HuH-7 (cell line): Measurements from ENCODE around the gene RNF41.
"Not testable (repeated sequence)": the region's sequence is repeated elsewhere in the genome, so short reads cannot be mapped to it uniquely, and the experiment has no call there.

Source experiments
- DNase-seq: peaks from one replicate; pipeline ENCODE4 v3.0.0; 2011; ENCODE audit warnings: low spot score

Gene RNF41

GRCh38 chr12:56208006-56208405, 13.7 kb downstream of the RNF41 start:
- no peak for DNase-seq

GRCh38 chr12:56206452-56207166, 15.1 kb downstream of the RNF41 start:
- DNase-seq = peak; percentile 78

- no peak for DNase-seq
Measured at GRCh38 chr12:56205445-56205844, 16.3 kb downstream of the RNF41 start.

- no peak for DNase-seq
Measured at GRCh38 chr12:56204275-56204674, 17.4 kb downstream of the RNF41 start.

GRCh38 chr12:56202838-56203237, 18.9 kb downstream of the RNF41 start:
- no peak for DNase-seq

- no peak for DNase-seq
Measured at GRCh38 chr12:56202366-56202765, 19.4 kb downstream of the RNF41 start.

- no peak for DNase-seq
Measured at GRCh38 chr12:56198836-56199235, 22.9 kb downstream of the RNF41 start.

- DNase-seq = no peak
Measured at GRCh38 chr12:56197921-56198635, 23.6 kb downstream of the RNF41 start.

- DNase-seq = not testable (repeated sequence)
Measured at GRCh38 chr12:56196818-56197550, 24.7 kb downstream of the RNF41 start.

- peak; percentile 70 for DNase-seq
Measured at GRCh38 chr12:56193025-56193578, 28.6 kb downstream of the RNF41 start.

- no peak for DNase-seq
Measured at GRCh38 chr12:56192582-56192981, 29.1 kb downstream of the RNF41 start.

GRCh38 chr12:56190695-56191155, 31.0 kb downstream of the RNF41 start:
- peak; percentile 16 for DNase-seq

GRCh38 chr12:56189918-56190694, 31.6 kb downstream of the RNF41 start:
- peak; percentile 77 for DNase-seq

GRCh38 chr12:56189099-56189917, 32.4 kb downstream of the RNF41 start, which contains the start of gene SMARCC2:
TSS of gene SMARCC2 (minus strand) at chr12:56189483. CDS start at chr12:56189461, 22 bp downstream.
- DNase-seq = peak; percentile 85

- DNase-seq = peak; percentile 21
Measured at GRCh38 chr12:56188778-56189098, 33.0 kb downstream of the RNF41 start.

GRCh38 chr12:56188131-56188777, 33.5 kb downstream of the RNF41 start:
- DNase-seq = no peak

- no peak for DNase-seq
Measured at GRCh38 chr12:56186957-56187356, 34.8 kb downstream of the RNF41 start.

GRCh38 chr12:56178347-56178746, 43.4 kb downstream of the RNF41 start:
- DNase-seq = no peak

GRCh38 chr12:56172839-56173238, 48.9 kb downstream of the RNF41 start:
- no peak for DNase-seq

GRCh38 chr12:56169229-56169759, 52.4 kb downstream of the RNF41 start:
- no peak for DNase-seq
